Activated T-helper 1 cell treated with Interleukin-2 at 50 U/mL for 16 hours (primary cell): ENCODE measurements around the gene KRT5.

Source experiments
- DNase-seq: peaks from one replicate; pipeline ENCODE4 v3.0.0-alpha.2; 2020; ENCODE audit warnings: low read depth

Gene KRT5

DNA sequence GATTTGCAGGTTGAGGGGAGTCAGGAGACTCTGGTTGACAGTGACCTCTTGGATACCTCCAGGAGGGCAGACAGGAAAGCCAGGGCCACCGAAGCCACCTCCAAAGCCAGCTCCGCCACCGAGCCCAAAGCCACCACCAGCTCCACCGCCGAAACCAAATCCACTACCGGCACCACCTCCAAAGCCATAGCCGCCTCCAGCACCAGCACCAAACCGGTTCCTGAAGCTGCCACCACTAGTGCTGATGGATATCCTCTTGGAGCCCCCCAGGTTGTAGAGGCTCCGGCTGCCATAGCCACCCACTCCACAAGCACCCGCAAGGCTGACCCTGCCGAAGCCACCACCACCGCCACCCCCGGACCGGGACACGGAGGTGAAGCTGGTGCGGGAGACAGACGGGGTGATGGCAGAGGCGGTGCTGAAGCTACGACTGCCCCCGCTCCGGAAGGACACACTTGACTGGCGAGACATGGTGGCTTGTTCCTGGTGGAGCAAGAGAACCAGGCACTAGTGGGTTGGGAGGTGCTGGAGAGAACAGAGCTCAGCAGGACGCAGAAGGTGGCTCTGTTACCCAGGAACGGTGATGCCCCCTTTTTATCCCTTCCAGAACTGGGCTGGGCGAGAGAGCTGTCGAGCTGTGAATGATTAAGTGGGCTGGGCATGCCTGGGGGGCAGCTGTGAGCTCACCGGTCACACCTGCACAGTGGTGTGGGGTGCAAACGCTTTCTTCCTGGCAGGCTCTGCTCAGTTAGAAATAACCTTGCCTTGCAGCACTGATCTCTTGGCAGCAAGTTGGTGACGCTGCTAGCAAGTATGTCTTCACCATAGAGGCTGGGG is at the start of gene KRT5:
KRT5 (minus strand) TSS at position 569 of the 837 bp plus-strand sequence; CDS start at position 471, 98 bp downstream.
- DNase-seq: no peak

DNA sequence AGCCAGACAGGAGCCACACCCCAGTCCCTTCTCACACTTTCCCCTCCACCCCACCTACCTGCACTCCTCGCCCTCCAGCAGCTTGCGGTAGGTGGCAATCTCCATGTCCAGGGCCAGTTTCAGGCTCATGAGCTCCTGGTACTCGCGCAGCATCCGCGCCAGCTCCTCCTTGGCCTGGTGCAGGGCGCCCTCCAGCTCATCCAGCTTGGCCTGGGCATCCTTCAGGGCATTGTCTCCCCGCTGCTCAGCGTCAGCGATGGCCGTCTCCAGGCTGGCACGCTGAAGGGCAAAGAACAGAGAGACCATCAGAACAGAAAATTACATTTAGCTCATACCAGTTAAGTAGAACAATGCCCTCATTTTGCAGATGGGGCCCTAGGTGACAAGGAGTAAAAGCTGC is 47.9 kb upstream of the KRT5 start:
- DNase-seq: no peak

DNA sequence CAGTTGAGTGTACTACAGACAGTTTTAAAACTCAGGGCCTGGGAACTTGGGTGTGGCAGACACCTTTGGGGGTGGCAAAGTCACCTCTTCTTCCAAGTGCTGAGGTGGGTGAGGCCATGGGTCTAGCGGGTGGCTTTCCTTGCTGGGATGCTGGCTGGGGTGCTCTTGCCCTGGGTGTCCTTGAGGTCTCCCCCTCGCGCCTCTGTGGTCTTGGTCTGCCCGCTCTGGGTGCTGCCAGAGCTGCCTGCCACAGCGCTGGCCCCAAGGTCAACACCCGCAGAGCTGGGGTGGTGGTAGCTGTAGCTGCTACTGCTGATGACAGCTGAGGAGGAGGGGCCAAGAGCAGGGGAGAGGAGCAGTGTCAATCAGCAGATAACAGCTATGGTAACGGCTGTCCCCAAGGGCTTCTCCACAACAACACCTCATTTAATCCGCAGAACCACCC is 46.7 kb upstream of the KRT5 start:
- DNase-seq: no peak

DNA sequence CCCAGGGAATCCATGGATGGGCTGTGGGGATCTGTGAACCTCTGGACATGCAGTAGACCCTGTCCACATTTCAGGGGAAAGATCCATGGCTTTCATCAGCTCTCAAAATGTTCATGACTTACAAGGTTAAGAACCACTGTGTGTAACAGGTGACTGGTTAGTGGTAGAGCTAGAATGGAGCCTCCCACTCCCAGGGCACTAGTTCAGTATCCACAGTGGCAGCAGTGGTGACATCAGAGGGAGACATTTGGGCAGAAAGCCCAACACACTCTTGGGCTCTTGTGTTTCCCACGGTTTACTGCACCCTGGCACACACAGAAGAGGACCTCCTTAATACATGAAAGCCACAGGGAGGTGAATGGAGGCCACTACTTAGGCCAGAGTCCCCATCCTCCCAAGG is 44.4 kb upstream of the KRT5 start:
- no peak for DNase-seq

DNA sequence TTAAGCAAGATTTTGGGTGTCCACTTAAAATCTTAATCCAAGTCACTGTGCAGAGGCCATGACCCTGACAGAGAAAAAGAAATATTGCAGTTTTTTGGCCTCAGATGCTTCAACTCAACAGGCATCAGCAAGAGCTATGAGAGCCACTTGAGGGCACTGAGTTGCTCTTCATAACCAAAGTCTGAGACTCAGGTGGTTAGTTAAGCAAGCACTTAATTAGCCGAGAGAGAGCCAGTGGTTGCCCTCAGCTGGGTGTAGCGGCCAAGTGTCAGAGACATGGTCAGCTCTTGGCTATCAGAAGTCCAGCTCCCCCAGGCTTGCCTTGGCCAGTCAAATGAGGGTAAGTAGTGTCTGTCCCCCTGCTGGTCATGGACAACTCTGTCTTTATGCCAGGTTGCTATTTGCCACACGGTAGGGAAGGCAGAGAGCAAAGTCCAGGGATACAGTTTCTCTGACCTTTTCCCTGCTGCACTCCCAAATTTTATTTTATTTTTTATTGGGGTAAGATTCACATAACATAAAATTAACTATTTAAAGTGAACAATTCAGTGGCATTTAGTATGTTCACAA is 41.8 kb upstream of the KRT5 start:
- DNase-seq: no peak

DNA sequence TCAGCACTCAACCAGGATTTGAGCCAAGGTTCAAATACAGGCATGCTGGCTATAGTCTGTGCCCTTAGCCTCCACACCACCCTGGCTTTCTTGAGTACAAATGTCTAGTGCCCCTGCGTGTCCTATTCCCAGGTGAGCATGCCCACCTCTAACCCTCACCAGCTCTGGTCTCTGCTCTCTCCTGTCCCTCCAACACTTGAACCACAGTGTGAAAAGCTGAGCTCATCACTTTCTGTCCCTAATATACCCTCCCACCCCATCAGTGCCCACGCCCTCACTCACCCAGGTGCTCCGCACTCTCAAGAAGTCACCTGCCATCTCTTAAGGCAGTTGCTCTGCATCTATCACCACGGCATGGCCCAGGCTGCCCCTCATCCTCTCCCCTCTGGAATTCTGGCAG is 39.8 kb upstream of the KRT5 start:
- no peak for DNase-seq

DNA sequence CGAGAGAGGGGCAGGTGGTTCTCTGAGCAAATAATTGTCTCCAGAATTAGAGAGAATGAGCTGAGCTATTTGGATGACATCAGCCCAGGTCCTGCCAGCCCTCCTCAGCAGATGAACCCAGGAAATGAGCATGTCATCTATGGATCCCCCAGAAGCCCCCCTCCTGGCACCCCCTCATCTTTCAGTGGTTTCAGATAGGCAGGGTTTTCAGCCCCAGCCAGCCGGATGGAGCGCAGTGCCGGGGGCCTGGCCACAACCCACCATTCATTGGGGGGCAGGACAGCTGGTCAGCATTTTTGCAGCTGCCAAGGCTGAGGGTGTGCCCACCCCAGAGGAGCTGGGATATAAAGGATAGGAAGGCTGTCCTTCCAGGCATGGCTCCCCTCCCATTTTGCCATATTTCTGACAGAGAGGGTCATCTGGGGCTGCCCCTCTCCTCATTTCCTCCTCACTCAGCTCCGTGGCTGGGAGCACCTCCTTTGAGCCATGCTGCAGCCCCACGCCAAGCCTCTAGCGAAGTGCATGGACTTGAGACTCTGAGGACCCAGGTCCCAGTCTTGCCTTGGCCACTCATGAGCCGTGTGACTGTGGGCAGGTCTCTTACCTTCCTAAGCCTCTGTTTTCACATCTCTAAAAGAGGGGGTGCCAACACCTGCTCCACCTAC is 38.7 kb upstream of the KRT5 start:
- DNase-seq: no peak

DNA sequence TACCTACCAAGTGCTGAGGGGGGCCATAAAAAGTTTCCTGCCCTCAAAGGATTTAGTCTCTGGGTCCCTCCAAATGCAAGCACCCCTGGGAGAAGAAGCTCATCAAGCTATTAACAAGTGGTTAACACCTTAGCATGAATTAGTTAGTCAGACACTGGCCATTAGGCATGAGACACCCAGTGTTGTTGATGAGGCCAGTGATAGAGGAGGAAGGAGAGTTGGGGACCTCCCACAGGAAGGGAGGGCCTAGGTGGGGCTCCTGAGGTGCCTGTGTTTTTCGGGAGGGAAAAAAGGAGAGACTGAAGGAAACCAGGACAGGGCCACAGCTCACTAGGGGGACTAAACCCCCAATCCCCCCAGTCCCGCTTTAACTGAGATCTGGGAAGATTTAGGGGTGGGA is 37.3 kb upstream of the KRT5 start:
- no peak for DNase-seq

DNA sequence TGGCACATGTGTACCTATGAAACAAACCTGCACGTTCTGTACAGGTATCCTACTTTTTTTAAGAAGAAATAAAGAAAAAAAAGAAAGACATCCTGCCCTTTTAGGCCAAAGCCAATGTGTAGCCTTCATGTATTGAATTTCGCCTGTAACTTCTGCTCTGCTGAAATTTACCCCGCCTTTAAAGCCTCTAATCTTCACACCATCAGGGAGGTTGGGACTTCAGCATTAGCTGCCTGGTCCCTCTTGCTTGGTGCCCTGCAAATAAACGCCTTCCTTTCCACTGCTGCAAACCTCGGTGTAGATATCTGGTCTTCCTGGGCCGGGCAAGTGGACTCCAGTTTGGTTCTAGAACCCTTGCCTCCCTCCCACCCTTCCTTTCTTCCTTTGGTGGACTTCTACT is 35.4 kb upstream of the KRT5 start:
- no peak for DNase-seq

DNA sequence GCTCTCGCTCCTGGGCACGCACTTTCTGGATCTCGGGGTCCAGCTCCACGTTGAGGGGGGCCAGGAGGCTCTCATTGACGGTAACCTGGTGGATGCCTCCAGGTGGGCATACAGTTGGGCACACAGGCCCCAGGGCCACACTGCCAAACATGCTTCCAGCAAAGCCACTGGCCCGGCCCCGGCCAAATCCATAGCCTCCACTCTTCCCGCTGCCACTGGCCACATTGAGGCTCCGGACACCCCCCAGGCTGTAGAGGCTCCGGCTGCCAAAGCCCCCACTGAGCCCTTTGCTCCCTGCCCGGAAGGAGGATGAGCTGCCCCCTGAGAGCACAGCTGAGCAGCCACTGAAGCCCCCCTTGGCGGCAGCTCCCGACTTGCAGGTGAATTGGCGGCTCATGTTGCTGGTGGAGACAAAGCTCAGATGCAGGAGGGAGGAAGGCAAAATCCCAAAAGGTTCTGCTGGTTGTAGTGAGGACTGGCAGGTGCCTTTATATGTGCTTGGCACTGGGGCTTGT is 32.5 kb upstream of the KRT5 start, which contains the start of gene KRT71:
KRT71 (minus strand) TSS at position 465 of the 515 bp plus-strand sequence; CDS start at position 397, 68 bp downstream.
- no peak for DNase-seq

DNA sequence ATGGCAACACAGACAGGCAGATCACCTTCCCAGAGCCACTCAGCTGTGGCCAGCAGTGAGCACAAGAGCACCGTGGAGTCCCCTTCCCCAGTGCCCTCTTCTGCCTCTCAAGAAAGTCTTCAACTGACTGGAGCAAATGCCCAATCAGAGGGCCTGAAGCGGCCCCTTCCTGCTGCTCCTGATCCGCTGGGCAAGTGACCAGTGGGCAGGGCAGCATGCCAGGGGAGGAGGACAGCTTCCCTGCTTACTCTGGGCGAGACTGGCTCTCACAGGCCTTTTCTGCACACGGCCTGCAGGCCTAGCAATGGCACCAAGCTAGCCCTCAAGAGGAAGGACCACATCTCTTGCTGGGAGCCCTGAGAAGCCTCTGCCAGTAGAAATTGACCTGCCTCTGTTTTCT is 31.9 kb upstream of the KRT5 start:
- no peak for DNase-seq

DNA sequence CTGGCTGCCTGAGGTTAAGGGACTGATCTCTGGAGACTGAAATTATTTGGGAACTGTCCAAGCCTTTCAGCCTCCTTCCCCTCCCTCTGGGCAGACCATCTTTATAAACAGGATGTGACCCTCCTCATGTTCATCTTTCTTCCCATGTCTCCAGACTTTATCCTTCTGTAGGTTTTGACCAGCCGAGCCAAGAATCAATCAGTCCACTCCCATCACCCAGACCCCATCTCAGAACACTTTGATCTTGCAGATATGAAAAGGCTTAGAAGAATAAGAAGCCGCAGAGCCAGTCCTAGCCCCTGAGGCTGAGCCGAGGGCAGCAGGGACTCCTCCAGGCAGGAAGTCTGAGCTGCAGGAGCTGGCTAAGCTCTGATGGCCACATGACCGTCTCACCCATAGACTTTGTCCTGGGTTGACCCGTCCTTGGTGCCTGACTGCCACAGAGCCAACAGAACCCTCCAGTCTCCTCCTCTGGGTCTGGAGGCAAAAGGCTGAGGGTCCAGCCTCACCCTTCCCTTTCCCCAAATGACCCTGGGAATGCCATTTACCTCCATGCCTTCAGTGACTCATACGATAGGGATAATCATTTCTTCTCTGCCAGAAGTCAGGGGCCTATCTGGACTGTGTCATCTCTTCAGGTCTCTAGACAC is 31.1 kb upstream of the KRT5 start:
- no peak for DNase-seq

DNA sequence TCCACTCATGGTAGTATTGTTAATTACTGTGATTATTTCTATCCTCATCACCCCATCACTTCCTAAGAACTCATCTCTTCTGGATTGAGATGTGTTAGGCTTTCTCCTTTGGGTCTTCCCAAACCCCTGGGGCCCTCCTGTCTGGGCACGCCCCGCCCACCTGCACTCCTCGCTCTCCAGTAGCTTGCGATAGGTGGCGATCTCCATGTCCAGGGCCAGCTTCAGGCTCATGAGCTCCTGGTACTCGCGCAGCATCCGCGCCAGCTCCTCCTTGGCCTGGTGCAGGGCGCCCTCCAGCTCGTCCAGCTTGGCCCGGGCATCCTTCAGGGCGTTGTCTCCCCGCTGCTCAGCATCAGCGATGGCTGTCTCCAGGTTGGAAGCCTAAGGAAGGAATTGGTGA is 25.9 kb upstream of the KRT5 start:
- DNase-seq: no peak

DNA sequence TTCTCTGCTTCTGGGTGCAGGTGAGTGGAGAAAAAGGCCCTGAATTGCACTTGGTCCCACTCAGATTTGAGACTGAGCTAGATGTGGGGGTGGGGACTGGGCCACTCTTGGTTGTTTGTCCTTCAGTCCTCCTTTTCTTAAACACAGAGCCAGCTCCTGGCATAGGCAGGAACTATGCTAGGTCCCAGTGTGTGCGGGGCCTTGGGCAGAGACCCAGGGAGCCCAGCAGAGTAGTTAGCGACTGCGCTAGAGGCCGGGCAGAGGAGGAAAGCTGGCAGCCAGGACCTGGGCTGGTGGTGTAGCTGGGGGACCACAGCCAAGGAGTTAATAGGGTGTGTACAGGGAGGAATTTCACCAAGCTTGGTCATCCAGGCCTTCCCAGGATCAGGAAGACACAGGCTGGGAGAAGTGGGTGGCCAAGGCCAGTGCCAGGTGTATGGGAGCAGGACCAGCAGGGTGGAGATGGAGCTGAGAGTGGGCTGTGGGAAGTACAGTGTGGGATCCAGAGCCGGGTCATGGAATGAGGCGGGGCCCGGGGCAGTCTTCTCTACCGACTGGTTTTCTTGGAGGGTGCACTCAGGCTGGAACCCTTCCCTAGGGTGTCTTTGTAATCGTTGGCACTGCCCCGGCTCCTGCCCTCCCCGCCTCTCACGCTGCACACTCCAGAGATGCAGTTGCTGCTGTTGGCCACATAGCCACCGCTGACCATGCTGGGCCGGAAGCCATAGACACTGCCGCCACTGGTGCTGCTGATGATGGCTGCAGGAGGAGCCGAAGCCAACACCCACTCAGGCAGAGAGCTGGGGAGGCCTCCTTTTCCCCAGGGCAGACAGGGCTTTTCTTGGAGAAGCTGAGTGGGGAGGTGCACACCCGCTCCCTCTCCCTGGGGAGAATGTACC is 24.0 kb upstream of the KRT5 start:
- DNase-seq: no peak

DNA sequence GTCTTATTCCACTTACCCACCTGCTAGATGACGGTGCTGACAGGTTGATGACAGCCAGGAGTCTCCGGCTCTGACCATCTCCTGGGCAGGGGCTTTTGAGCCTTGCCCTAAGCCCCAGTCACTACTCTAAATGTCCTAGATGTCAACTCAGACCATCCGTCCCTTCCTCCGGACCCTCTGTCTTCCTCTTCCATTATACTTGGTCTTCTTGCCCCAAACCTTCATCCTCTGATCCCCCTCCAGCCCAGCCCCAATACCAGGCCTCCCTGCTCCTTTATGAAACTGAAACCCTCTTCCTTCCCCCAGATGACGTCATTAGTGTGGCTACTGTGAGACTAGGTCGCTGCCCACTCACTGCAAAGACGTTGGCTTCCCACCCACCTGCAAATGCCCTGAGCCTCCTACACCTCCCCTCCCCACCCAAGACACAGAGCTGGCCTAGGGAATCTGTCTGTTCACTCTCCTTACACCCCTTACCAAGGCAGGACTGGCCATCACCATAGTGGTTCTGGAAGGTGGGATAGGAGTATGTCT is 22.7 kb upstream of the KRT5 start:
- DNase-seq: no peak

DNA sequence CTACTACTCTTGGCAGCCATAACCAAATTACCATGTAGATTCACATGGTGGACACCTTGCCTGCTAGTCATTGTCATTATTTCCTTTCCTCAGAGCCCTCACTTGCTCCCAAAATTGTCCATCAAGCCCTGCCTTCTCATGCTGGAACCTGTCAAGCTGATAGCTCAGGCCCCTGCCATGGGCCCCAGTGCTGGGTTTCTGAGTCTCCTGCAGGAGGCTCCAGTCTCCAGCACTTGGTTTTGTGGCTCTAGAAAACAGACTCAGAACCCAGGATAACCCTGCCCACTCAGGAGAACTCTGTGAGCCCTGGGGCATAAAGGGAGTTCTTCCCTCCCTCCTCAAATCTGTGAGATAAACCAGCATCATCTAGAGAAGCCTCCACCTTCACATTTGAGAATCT is 22.0 kb upstream of the KRT5 start:
- DNase-seq: no peak

DNA sequence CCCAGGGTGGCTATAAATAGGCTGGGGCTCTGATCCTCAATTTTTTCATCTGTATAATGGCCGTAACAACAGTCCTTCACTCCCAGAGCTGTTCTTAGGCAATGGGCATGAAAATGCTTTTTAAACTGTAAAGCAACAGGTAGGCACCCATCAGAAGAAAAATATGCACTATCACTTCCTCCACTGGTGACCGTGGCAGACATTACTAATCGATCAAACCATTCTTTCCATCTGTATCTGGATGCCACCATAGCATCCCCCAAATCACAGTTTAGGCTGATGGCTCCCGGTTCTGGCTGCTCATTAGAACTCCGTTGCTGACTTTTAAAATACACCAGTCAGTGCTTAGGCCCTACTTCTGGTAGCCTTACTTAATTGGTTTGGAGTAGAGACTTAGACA is 21.5 kb upstream of the KRT5 start:
- no peak for DNase-seq

DNA sequence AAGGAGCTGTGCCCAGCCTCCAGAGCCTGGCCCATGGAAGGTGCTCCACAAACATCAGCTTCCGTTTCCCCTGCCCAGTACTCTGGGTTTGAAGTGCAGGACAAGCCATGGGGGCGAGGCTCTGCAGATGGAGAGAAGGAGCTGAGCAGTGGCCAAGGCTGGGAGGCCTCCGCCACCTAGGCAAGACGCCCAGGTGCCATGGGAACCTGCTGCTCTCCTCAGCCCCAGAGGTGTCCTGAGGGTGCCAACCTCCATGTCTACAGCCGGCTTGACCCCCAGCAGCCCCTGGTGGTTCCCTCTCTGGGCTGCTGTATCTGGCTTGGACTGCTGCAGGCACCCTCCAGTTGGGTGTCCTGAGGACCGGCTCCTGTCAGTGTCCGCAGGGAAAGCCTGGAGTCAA is 20.3 kb upstream of the KRT5 start:
- DNase-seq: no peak

DNA sequence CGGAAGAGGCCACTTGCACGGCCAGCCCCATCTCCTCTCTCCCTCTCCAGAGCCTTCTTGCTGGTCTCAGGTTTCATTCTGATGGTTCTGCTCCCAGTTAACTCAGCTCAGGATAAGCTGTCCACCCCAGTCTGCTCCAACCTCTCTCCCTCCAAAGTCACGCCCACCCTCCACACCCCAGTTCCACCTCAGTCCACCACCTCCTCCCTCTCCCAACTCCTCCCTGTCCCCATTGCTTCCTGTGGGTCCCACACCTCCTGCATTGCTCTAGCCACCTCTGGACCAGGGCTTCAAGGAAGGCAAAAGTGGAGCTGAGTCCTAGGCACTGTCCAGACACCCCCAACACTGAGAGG is 19.6 kb upstream of the KRT5 start:
- DNase-seq: no peak

DNA sequence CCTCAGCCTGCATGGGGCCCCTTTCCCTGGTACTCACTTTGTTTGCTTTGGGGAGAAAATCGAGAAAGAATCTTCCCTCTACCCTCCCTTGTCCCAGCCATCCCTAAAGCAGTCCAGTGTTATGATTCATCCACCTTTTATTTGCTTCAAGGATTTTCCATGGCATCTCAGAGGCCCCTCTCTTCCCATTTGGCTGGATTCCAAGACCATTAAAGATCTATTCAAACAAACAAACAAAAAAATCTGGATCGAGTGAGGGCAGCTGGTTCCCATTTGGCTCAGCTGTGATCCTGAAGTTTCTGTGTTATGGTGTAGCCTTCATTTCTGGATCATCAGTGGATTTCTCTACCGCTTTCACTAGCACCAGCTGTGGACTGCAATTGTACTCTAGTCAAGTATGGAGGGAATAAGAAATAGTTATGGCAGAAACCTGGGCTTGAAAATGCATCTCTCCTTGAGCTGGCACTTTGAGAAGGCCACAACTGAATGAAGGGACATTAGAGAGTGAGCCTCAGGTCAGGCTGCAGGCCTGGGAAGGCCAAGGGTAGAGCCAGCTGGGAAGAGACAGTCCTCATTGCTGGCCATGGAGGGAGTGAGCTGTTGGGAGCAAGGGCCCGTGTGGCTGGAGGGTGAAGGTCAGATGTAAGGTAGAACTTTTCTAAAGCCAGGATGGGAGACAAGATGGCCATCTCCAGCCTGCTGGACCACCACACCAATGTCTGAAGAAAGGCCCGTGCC is 19.1 kb upstream of the KRT5 start:
- DNase-seq: no peak

DNA sequence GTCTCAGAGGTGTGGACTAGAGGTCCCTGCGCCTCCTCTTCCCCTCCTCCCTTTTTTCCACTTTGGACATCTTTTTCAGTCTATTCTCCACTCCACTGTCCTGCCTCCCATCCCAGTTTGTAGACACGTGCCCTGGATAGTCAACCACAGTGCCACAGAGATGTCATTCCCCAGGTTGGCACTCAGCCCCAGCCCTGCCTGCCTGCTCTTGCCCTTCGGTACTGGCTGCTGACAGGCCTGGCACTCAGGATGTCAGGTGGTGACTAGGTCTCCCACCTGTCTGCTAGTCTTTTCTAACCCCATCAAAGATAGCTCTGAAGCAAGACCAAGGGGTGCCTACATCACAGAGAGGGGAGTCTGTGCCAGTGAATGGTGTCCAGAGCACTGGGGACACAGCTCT is 16.9 kb upstream of the KRT5 start:
- no peak for DNase-seq
